Trophoblast cell (in vitro differentiated cells and primary cell): Measurements from ENCODE around the gene KBTBD13.
"Not testable (repeated sequence)": the region's sequence is repeated elsewhere in the genome, so short reads cannot be mapped to it uniquely, and the experiment has no call there.

Source experiments
- DNase-seq, 2 donors: peaks; one replicate each; pipeline ENCODE4 v3.0.0-alpha.2; 2016
- H2AFZ ChIP-seq: 2 replicates; pipeline ENCODE4 v1.6.1; 2013; ENCODE audit warnings: low read length, moderate library complexity, mild to moderate bottlenecking; ENCODE audit not compliant: insufficient read depth, poor library complexity
- H2AK5ac ChIP-seq: 2 replicates; pipeline ENCODE4 v1.6.1; 2013; ENCODE audit warnings: mild to moderate bottlenecking, low read length
- H2BK120ac ChIP-seq: 2 replicates; pipeline ENCODE4 v1.6.1; 2013; ENCODE audit warnings: low read length, mild to moderate bottlenecking, moderate library complexity; ENCODE audit not compliant: insufficient read depth, poor library complexity
- H2BK12ac ChIP-seq: 2 replicates; pipeline ENCODE4 v1.6.1; 2013; ENCODE audit warnings: mild to moderate bottlenecking, low read length, moderate library complexity
- H2BK5ac ChIP-seq: 2 replicates; pipeline ENCODE4 v1.6.1; 2013; ENCODE audit warnings: low read length, low read depth, moderate library complexity, mild to moderate bottlenecking; ENCODE audit not compliant: poor library complexity
- H3K14ac ChIP-seq: 2 replicates; pipeline ENCODE4 v1.6.1; 2013; ENCODE audit warnings: mild to moderate bottlenecking, low read length
- H3K18ac ChIP-seq: 2 replicates; pipeline ENCODE4 v1.6.1; 2013; ENCODE audit warnings: mild to moderate bottlenecking, low read length
- H3K23ac ChIP-seq: 2 replicates; pipeline ENCODE4 v1.6.1; 2013; ENCODE audit warnings: low read length
- H3K27ac ChIP-seq: 2 replicates; pipeline ENCODE4 v1.5.1; 2013; ENCODE audit warnings: low read depth, mild to moderate bottlenecking, inconsistent platforms, low read length, moderate library complexity
- H3K27me3 ChIP-seq: 2 replicates; pipeline ENCODE4 v1.6.1; 2013; ENCODE audit warnings: inconsistent platforms, mild to moderate bottlenecking, low read length, moderate library complexity; ENCODE audit not compliant: insufficient read depth
- H3K36me3 ChIP-seq, 2 experiments: 1 replicate in 1 of 2; 2 replicates in 1 of 2; pipeline ENCODE4 v1.6.1; 2013; ENCODE audit warnings: low read length in 2 of 2, mild to moderate bottlenecking in 2 of 2, moderate library complexity in 1 of 2; ENCODE audit not compliant: insufficient read depth in 2 of 2, control insufficient read depth in 1 of 2
- H3K4ac ChIP-seq: 2 replicates; pipeline ENCODE4 v1.6.1; 2013; ENCODE audit warnings: low read depth, mild to moderate bottlenecking, low read length, moderate library complexity
- H3K4me1 ChIP-seq, 2 experiments: 1 replicate in 1 of 2; 2 replicates in 1 of 2; pipeline ENCODE4 v1.6.1; 2013; ENCODE audit warnings: low read length in 2 of 2, mild to moderate bottlenecking in 2 of 2, moderate library complexity in 1 of 2; ENCODE audit not compliant: insufficient read depth in 2 of 2, control insufficient read depth in 1 of 2
- H3K4me2 ChIP-seq: 2 replicates; pipeline ENCODE4 v1.6.1; 2013; ENCODE audit warnings: inconsistent platforms, mild to moderate bottlenecking, low read length, moderate library complexity
- H3K4me3 ChIP-seq: 2 replicates; pipeline ENCODE4 v1.5.1; 2013; ENCODE audit warnings: mild to moderate bottlenecking, low read depth, low read length, inconsistent platforms
- H3K79me1 ChIP-seq: one replicate; pipeline ENCODE4 v1.6.1; 2013; ENCODE audit warnings: low read length
- H3K79me2 ChIP-seq: 2 replicates; pipeline ENCODE4 v1.6.1; 2013; ENCODE audit warnings: low read length, mild to moderate bottlenecking; ENCODE audit not compliant: control insufficient read depth, insufficient read depth, poor library complexity
- H3K9ac ChIP-seq: 2 replicates; pipeline ENCODE4 v1.6.1; 2013; ENCODE audit warnings: mild to moderate bottlenecking, low read length
- H3K9me3 ChIP-seq: 2 replicates; pipeline ENCODE4 v1.6.1; 2013; ENCODE audit warnings: low read depth, mild to moderate bottlenecking, control low read depth, inconsistent platforms, low read length; ENCODE audit not compliant: insufficient read depth
- H4K12ac ChIP-seq: 2 replicates; pipeline ENCODE4 v1.6.1; 2013; ENCODE audit warnings: low read depth, mild to moderate bottlenecking, low read length, moderate library complexity
- H4K8ac ChIP-seq: 2 replicates; pipeline ENCODE4 v1.6.1; 2013; ENCODE audit warnings: low read depth, mild to moderate bottlenecking, low read length, moderate library complexity
- H4K91ac ChIP-seq: one replicate; pipeline ENCODE4 v1.6.1; 2013; ENCODE audit warnings: low read depth, mild to moderate bottlenecking, low read length, moderate library complexity
- WGBS: extraction: QIAGEN DNeasy Blood & Tissue Kit; methylation state at CpG from one replicate; pipeline ENCODE4 v1.1.7; 2013; ENCODE audit warnings: missing lambda C conversion rate; ENCODE audit not compliant: insufficient read length, insufficient coverage; ENCODE audit errors: extremely low coverage; 5-methylcytosine and 5-hydroxymethylcytosine counted together

The KBTBD13 gene

GRCh38 chr15:65091946-65092770 lies 15.6 kb downstream of the KBTBD13 start:
- H2BK120ac ChIP-seq = no peak overlapping the region
- H3K27me3 ChIP-seq = no peaks in the 10 kb centered on the region
- no peak overlapping the region for H2BK5ac ChIP-seq
- no peak overlapping the region for H3K4me2 ChIP-seq
- peaks cover 0 to 2% of the 10 kb centered on the region in 2 experiments for H3K4me1 ChIP-seq
- H3K79me1 ChIP-seq = no peaks in the 10 kb centered on the region
- no peak overlapping the region for H2AK5ac ChIP-seq
- no peak overlapping the region for H3K4me3 ChIP-seq
- H3K36me3 ChIP-seq = peaks cover 0 to 3% of the 10 kb centered on the region in 2 experiments
- no peak overlapping the region for H4K8ac ChIP-seq
- H3K4ac ChIP-seq = no peak overlapping the region
- H3K79me2 ChIP-seq = no peaks in the 10 kb centered on the region
- no peak overlapping the region for H4K91ac ChIP-seq
- H2BK12ac ChIP-seq = no peak overlapping the region
- H2AFZ ChIP-seq = no peak overlapping the region
- no peak overlapping the region for H3K23ac ChIP-seq
- no CpG with 5 or more reads among the region's 12 CpGs for WGBS
- DNase-seq = no peak
- H3K9ac ChIP-seq = no peak overlapping the region
- no peak overlapping the region for H3K27ac ChIP-seq
- H3K18ac ChIP-seq = no peak overlapping the region
- no peak overlapping the region for H4K12ac ChIP-seq
- H3K14ac ChIP-seq = no peak overlapping the region
- no peaks in the 10 kb centered on the region for H3K9me3 ChIP-seq

DNA sequence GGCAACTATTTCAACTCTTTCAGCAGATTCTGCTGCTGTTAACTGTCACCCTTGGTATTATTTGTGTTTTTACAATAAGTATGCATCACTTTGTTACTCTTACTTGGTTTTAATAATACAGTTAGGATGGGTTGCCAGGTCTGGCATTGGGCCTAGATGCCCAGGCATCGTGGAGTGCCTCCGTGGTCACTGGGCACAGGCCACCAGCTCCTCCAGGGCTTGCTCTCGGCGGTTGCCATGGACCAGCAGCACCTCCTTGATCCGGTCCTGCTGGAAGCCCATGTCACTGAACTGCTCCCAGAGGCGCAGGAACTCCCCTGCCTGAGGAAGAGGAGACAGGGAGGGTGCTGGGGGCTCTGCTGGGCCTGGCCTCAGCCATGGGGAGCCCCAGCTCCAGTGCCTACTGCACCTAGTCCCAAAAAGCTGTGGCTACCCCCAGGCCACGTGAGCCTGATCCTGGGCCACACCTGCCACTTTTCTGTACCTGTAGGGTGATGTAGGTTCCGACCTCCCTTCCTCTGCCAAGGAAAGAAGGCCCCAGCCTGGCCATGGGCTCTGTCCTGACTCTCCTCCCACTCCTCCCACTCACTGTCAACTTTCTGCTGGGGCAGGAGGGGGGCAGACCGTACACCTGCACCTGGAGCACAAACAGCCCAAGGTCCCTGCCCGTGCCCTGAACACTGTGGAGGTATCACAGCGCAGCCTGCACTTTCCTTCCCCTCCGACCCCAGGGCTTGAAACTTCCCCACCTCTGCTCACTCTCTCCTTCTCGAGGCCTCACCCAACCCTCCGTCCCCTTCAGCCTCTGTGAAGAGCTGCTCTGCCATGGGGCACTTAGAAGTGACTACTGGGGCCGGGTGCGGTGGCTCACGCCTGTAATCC lies 16.6 kb downstream of the KBTBD13 start:
- H3K18ac ChIP-seq = no peak overlapping the region
- H3K4me1 ChIP-seq = peaks cover 0 to 2% of the 10 kb centered on the region in 2 experiments
- H3K27ac ChIP-seq = no peak overlapping the region
- no peaks in the 10 kb centered on the region for H3K79me2 ChIP-seq
- no peaks in the 10 kb centered on the region for H3K79me1 ChIP-seq
- H2BK120ac ChIP-seq = no peak overlapping the region
- no peak overlapping the region for H2AFZ ChIP-seq
- no peak for DNase-seq
- no peak overlapping the region for H2BK5ac ChIP-seq
- no peak overlapping the region for H3K4me3 ChIP-seq
- no peak overlapping the region for H3K14ac ChIP-seq
- no CpG with 5 or more reads among the region's 17 CpGs for WGBS
- H3K4ac ChIP-seq = no peak overlapping the region
- H4K12ac ChIP-seq = no peak overlapping the region
- H3K9me3 ChIP-seq = no peaks in the 10 kb centered on the region
- no peak overlapping the region for H3K4me2 ChIP-seq
- H4K8ac ChIP-seq = no peak overlapping the region
- H3K36me3 ChIP-seq = peaks cover 3 to 5% of the 10 kb centered on the region in 2 experiments
- no peak overlapping the region for H2AK5ac ChIP-seq
- no peak overlapping the region for H4K91ac ChIP-seq
- no peak overlapping the region for H3K23ac ChIP-seq
- H3K9ac ChIP-seq = no peak overlapping the region
- no peak overlapping the region for H2BK12ac ChIP-seq
- H3K27me3 ChIP-seq = no peaks in the 10 kb centered on the region

DNA sequence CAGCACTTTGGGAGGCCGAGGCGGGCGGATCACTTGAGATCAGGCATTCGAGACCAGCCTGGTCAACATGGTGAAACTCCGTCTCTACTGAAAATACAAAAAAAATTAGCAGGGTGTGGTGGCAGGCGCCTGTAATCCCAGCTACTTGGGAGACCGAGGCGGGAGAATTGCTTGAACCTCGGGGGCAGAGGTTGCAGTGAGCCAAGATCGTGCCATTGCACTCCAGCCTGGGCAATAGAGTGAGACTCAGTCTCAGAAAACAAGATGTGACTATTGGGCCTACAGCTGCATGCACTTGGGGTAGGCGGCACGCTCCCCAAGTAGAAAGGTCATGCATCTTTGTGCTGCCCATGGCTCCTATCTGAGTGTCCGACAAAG lies 17.2 kb downstream of the KBTBD13 start:
- WGBS = no CpG with 5 or more reads among the region's 13 CpGs
- not testable (repeated sequence) for H3K79me1 ChIP-seq, H3K27ac ChIP-seq, H2AFZ ChIP-seq, H3K9ac ChIP-seq, H4K8ac ChIP-seq, H2BK120ac ChIP-seq, H3K4me3 ChIP-seq, H3K4ac ChIP-seq, H2BK12ac ChIP-seq, H4K12ac ChIP-seq, H3K79me2 ChIP-seq, H3K4me1 ChIP-seq, H3K36me3 ChIP-seq, H3K9me3 ChIP-seq, H3K27me3 ChIP-seq, H2BK5ac ChIP-seq, H3K14ac ChIP-seq, H4K91ac ChIP-seq, H3K4me2 ChIP-seq, H2AK5ac ChIP-seq, H3K18ac ChIP-seq, DNase-seq, H3K23ac ChIP-seq

- Histone ChIP-seq H3K4me3 (no peak overlapping the region), H2BK5ac (no peak overlapping the region), H2AFZ (no peak overlapping the region), H3K14ac (no peak overlapping the region), H3K36me3 (peaks cover 8 to 13% of the 10 kb centered on the region in 2 experiments), H3K9me3 (no peaks in the 10 kb centered on the region), H3K23ac (no peak overlapping the region), H3K4ac (no peak overlapping the region), H3K79me1 (no peaks in the 10 kb centered on the region), H3K18ac (no peak overlapping the region), H2BK120ac (no peak overlapping the region), H4K12ac (no peak overlapping the region), H3K4me2 (no peak overlapping the region), H3K27ac (no peak overlapping the region), H2BK12ac (no peak overlapping the region), H4K8ac (no peak overlapping the region), H4K91ac (no peak overlapping the region), H3K4me1 (peaks cover 0 to under 1% of the 10 kb centered on the region in 2 experiments), H3K79me2 (no peaks in the 10 kb centered on the region), H3K27me3 (no peaks in the 10 kb centered on the region), H3K9ac (no peak overlapping the region), H2AK5ac (no peak overlapping the region)
- no CpG with 5 or more reads among the region's 14 CpGs for WGBS
- DNase-seq = no peak
These were observed 17.9 kb downstream of the KBTBD13 start for GRCh38 chr15:65094294-65094995.
